IMR-90 (cell line): ENCODE results near the gene CFAP73. TPM values are rescaled to one million over a fixed set of nuclear protein-coding genes. Genes with fewer than 3 reads are reported as not detected.

Experiments
- ATAC-seq: fragments of 200-7000 bp; cut with Tn5 transposase; 2 replicates; pipeline ENCODE4 v1.9.1; 2020; ENCODE audit warnings: low read depth, mild to moderate bottlenecking, moderate library complexity
- BruUV-seq: library from RNA; stranded (reverse); fragments of 400-500 nt; replicated peaks from 2 replicates; lab custom pipeline; 2021; lab: Mats Ljungman, UMichigan
- CTCF ChIA-PET: fragments of 300-600 bp; formaldehyde crosslinking; extraction: SDS; loops from one replicate; lab custom pipeline; 2021; ENCODE audit warnings: antibody characterized with exemption; lab: Yijun Ruan, JAX
- POLR2A ChIA-PET: fragments of 300-600 bp; sonication (Branson Sonifier 250); formaldehyde crosslinking; loops from one replicate; lab custom pipeline; 2022; ENCODE audit warnings: antibody characterized with exemption; ENCODE audit not compliant: unreplicated experiment; lab: Charles Lee
- DNase-seq: peaks from one replicate; pipeline ENCODE4 v3.0.0; 2013
- H2AFZ ChIP-seq: replicated peaks from 2 replicates; pipeline ENCODE3; 2013; ENCODE audit warnings: low read length, mild to moderate bottlenecking; ENCODE audit not compliant: poor library complexity
- H2AK5ac ChIP-seq: 2 replicates; pipeline ENCODE4 v1.6.1; 2013; ENCODE audit warnings: low read depth, low read length, inconsistent platforms
- H2AK9ac ChIP-seq: replicated peaks from 2 replicates; pipeline ENCODE3; 2013; ENCODE audit warnings: mild to moderate bottlenecking, low read depth, low read length, moderate library complexity; ENCODE audit not compliant: poor library complexity
- H2BK120ac ChIP-seq: 2 replicates; pipeline ENCODE4 v1.6.1; 2013; ENCODE audit warnings: low read depth, low read length, inconsistent platforms
- H2BK15ac ChIP-seq: 3 replicates; pipeline ENCODE4 v1.6.1; 2013; ENCODE audit warnings: low read depth, low read length, inconsistent platforms
- H2BK20ac ChIP-seq: 2 replicates; pipeline ENCODE4 v1.6.1; 2013; ENCODE audit warnings: low read depth, mild to moderate bottlenecking, inconsistent platforms, low read length, moderate library complexity
- H2BK5ac ChIP-seq: 2 replicates; pipeline ENCODE4 v1.6.1; 2013; ENCODE audit warnings: mild to moderate bottlenecking, low read depth, low read length, inconsistent platforms; ENCODE audit not compliant: poor library complexity, severe bottlenecking
- H3K14ac ChIP-seq: replicated peaks from 2 replicates; pipeline ENCODE4 v1.6.1; 2013; ENCODE audit warnings: low read depth, low read length, inconsistent platforms
- H3K18ac ChIP-seq: 2 replicates; pipeline ENCODE4 v1.6.1; 2013; ENCODE audit warnings: low read depth, low read length, control low read depth
- H3K23ac ChIP-seq: 2 replicates; pipeline ENCODE4 v1.6.1; 2013; ENCODE audit warnings: low read depth, low read length, inconsistent platforms
- H3K27ac ChIP-seq: 2 replicates; pipeline ENCODE4 v1.5.1; 2013; ENCODE audit warnings: mild to moderate bottlenecking, control low read depth, low read length; ENCODE audit not compliant: insufficient read depth
- H3K27me3 ChIP-seq: 2 replicates; pipeline ENCODE4 v1.6.1; 2013; ENCODE audit warnings: low read length; ENCODE audit not compliant: control insufficient read depth, insufficient read depth
- H3K36me3 ChIP-seq: 2 replicates; pipeline ENCODE4 v1.6.1; 2013; ENCODE audit warnings: low read length, mixed read lengths; ENCODE audit not compliant: control insufficient read depth, insufficient read depth
- H3K4ac ChIP-seq: 2 replicates; pipeline ENCODE4 v1.6.1; 2013; ENCODE audit warnings: low read depth, low read length, inconsistent platforms
- H3K4me1 ChIP-seq: 2 replicates; pipeline ENCODE4 v1.6.1; 2013; ENCODE audit warnings: low read length, mixed read lengths; ENCODE audit not compliant: control insufficient read depth, insufficient read depth
- H3K4me2 ChIP-seq: 2 replicates; pipeline ENCODE4 v1.6.1; 2013; ENCODE audit warnings: low read depth, mild to moderate bottlenecking, control low read depth, low read length, moderate library complexity
- H3K4me3 ChIP-seq: 2 replicates; pipeline ENCODE4 v1.5.1; 2013; ENCODE audit warnings: low read depth, mild to moderate bottlenecking, control low read depth, low read length, moderate library complexity; ENCODE audit not compliant: insufficient read depth
- H3K56ac ChIP-seq: 2 replicates; pipeline ENCODE4 v1.6.1; 2013; ENCODE audit warnings: low read length, inconsistent platforms; ENCODE audit not compliant: insufficient read depth; ENCODE audit errors: extremely low read depth
- H3K79me1 ChIP-seq, 2 experiments: 2 replicates each; pipeline ENCODE4 v1.6.1; 2013; ENCODE audit warnings: low read length in 2 of 2, inconsistent platforms in 1 of 2, low read depth in 1 of 2
- H3K9ac ChIP-seq: 2 replicates; pipeline ENCODE4 v1.6.1; 2013; ENCODE audit warnings: low read depth, low read length, control low read depth
- H3K9me1 ChIP-seq: 2 replicates; pipeline ENCODE4 v1.6.1; 2013; ENCODE audit warnings: low read length, inconsistent platforms; ENCODE audit not compliant: insufficient read depth
- H3K9me3 ChIP-seq: 2 replicates; pipeline ENCODE4 v1.6.1; 2013; ENCODE audit warnings: low read length; ENCODE audit not compliant: control insufficient read depth, insufficient read depth
- H4K20me1 ChIP-seq: 2 replicates; pipeline ENCODE4 v1.6.1; 2013; ENCODE audit warnings: low read length, inconsistent platforms; ENCODE audit not compliant: insufficient read depth
- H4K5ac ChIP-seq: 2 replicates; pipeline ENCODE4 v1.6.1; 2013; ENCODE audit warnings: mild to moderate bottlenecking, low read depth, low read length, control low read depth
- H4K8ac ChIP-seq, 2 experiments: 2 replicates each; pipeline ENCODE4 v1.6.1; 2013; ENCODE audit warnings: low read depth in 2 of 2, low read length in 2 of 2, control low read depth in 1 of 2, inconsistent platforms in 1 of 2
- H4K91ac ChIP-seq: 2 replicates; pipeline ENCODE4 v1.6.1; 2013; ENCODE audit warnings: low read depth, low read length, inconsistent platforms; ENCODE audit not compliant: insufficient read depth
- BHLHE40 ChIP-seq: fragments of 150-350 bp; IDR thresholded peaks from 2 replicates; pipeline ENCODE4 v1.6.1; 2016; ENCODE audit warnings: mild to moderate bottlenecking, low read depth, low read length
- CEBPB ChIP-seq: IDR thresholded peaks from 2 replicates; pipeline ENCODE4 v1.6.1; 2012; ENCODE audit warnings: low read depth, low read length, improper control_type of control experiment
- FOS ChIP-seq: fragments of 150-350 bp; IDR thresholded peaks from 2 replicates; pipeline ENCODE4 v1.6.1; 2016; ENCODE audit warnings: low read depth, low read length
- MAFK ChIP-seq: IDR thresholded peaks from 2 replicates; pipeline ENCODE4 v1.6.1; 2012; ENCODE audit warnings: low read depth, low read length, improper control_type of control experiment
- MXI1 ChIP-seq: IDR thresholded peaks from 2 replicates; pipeline ENCODE4 v1.6.1; 2012; ENCODE audit warnings: low read depth, mild to moderate bottlenecking, low read length, moderate library complexity, borderline replicate concordance
- POLR2A ChIP-seq: IDR thresholded peaks from 2 replicates; pipeline ENCODE4 v1.6.1; 2012; ENCODE audit warnings: mild to moderate bottlenecking, low read depth, low read length
- RAD21 ChIP-seq: IDR thresholded peaks from 2 replicates; pipeline ENCODE4 v1.6.1; 2012; ENCODE audit warnings: low read length, improper control_type of control experiment
- RCOR1 ChIP-seq: IDR thresholded peaks from 2 replicates; pipeline ENCODE4 v1.6.1; 2012; ENCODE audit warnings: mild to moderate bottlenecking, low read length, improper control_type of control experiment; ENCODE audit not compliant: insufficient replicate concordance
- RFX5 ChIP-seq: IDR thresholded peaks from 2 replicates; pipeline ENCODE4 v1.8.0; 2012; ENCODE audit warnings: low read depth, mild to moderate bottlenecking, low read length, moderate library complexity
- SMC3 ChIP-seq: fragments of 150-350 bp; IDR thresholded peaks from 2 replicates; pipeline ENCODE4 v1.6.1; 2016; ENCODE audit warnings: low read depth, mild to moderate bottlenecking, antibody characterized with exemption, low read length, moderate library complexity
- WGBS, 2 experiments: methylation state at CpG; one replicate each; pipeline versions ENCODE4 v1.1.5 to v1.1.7; 2013; ENCODE audit warnings: missing lambda C conversion rate in 2 of 2; ENCODE audit not compliant: insufficient read length in 1 of 2; ENCODE audit errors: extremely low coverage in 2 of 2; 5-methylcytosine and 5-hydroxymethylcytosine counted together
- dilution Hi-C: fragments of 300-500 bp; cut with HindIII; formaldehyde crosslinking; loops from one replicate; pipeline ENCODE4 v1.14.3; 2018; ENCODE audit warnings: low sequenced_read_pairs; ENCODE audit not compliant: unreplicated experiment
- in situ Hi-C: fragments of 300-500 bp; cut with MboI; formaldehyde crosslinking; loops from 3 replicates; pipeline ENCODE4 v1.14.3; 2019; ENCODE audit warnings: low sequenced_read_pairs, inconsistent platforms, mixed read lengths
- intact Hi-C: fragments of 100-400 bp; cut with micrococcal nuclease; formaldehyde crosslinking; loops from 2 replicates; pipeline ENCODE4 v1.10.0; 2022
- polyA plus RNA-seq, 3 experiments: library from polyadenylated mRNA; depleted of rRNA; stranded (reverse); fragments of >200 nt; gene quantifications; 2 replicates each; pipeline ENCODE4 v1.2.3, GENCODE V29; 2012; ENCODE audit warnings: low replicate concordance in 1 of 3
- total RNA-seq: library from RNA; depleted of rRNA; stranded (reverse); fragments of >200 nt; gene quantifications from 2 replicates; pipeline ENCODE4 v1.2.3, GENCODE V29; 2012
- TF ChIP-seq, protein P1 (sequence below): fragments of 150-350 bp; IDR thresholded peaks from 2 replicates; pipeline ENCODE4 v1.6.1; 2016; ENCODE audit warnings: low read depth, mild to moderate bottlenecking, low read length, moderate library complexity, borderline replicate concordance
- TF ChIP-seq, protein P2 (sequence below): fragments of 150-350 bp; IDR thresholded peaks from 2 replicates; pipeline ENCODE4 v1.6.1; 2017; ENCODE audit warnings: mild to moderate bottlenecking, antibody characterized with exemption, low read length, low read depth
- TF ChIP-seq, protein P3 (sequence below): conservative IDR thresholded peaks from 2 replicates; pipeline ENCODE4 v1.5.1; 2012; ENCODE audit warnings: mild to moderate bottlenecking, low read depth, low read length, improper control_type of control experiment

CFAP73 gene
- total and polyA plus RNA-seq, 2 of the 4 experiments (the other 2 are of a cell fraction), result not detected

DNA sequence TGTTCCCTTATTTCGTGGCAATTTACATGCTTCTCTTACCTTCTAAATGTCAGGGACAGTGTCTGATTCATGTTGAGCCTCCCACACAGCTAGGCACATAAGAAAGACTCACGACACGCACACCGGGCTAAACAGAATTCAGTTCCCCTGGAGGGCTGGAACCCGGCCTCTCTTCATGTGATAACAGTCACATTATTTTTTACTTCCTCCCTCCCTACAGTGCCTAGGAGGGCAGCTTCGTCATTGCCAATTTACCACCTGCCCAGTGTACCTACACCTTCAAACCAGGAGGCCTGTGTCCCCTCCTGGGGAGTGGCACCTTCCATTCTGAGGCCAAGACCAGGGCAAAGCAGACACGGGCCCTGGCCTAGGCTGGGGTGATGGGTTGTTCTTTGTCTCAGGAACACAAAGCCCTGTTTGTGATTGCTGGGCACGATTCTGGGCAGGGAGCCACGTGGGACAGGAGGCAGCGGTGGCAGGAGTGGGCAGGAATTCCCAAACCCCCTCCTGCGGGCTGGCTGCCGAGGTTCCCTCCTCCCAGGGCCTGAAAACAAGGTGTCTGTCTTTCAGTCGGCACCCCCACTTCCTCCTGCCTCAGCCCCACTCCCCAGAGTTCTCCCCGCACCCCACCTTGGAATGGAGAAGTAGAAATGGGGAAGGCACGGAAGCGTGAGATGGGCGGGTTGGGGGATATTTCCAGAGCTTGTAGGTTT lies 7.2 kb upstream of the CFAP73 start:
- no peaks in the 10 kb centered on the region for H3K79me1 ChIP-seq
- H2BK20ac ChIP-seq, result no peak overlapping the region
- intact Hi-C loops, result no loop called here
- H2BK120ac ChIP-seq, result no peak overlapping the region
- in situ Hi-C loops, result no loop called here
- no peak overlapping the region for H3K18ac ChIP-seq
- H4K5ac ChIP-seq, result no peak overlapping the region
- H3K36me3 ChIP-seq, result no peaks in the 10 kb centered on the region
- no peak overlapping the region for H3K23ac ChIP-seq
- H3K9me3 ChIP-seq, result no peaks in the 10 kb centered on the region
- H2BK5ac ChIP-seq, result no peak overlapping the region
- no peak overlapping the region for H3K27ac ChIP-seq
- no peak overlapping the region for H3K4me2 ChIP-seq
- no peak overlapping the region for H2AK5ac ChIP-seq
- no peak overlapping the region for H3K4me3 ChIP-seq
- no peaks in the 10 kb centered on the region for H4K20me1 ChIP-seq
- ChIA-PET CTCF (no interaction called here), POLR2A (no interaction called here)
- 14% methylated on average over 1 of the region's 17 CpGs; no CpG with 5 or more reads in 1 of the 2 experiments for WGBS, 2 experiments
- H3K27me3 ChIP-seq, result peaks cover 8% of the 10 kb centered on the region
- dilution Hi-C loops, result no loop called here
- no peaks in the 10 kb centered on the region for H3K4me1 ChIP-seq
- H2AK9ac ChIP-seq, result peak overlapping the region; percentile 65
- no peak for TF ChIP-seq MAFK
- no peak for TF ChIP-seq RFX5
- no peak for TF ChIP-seq POLR2A
- TF ChIP-seq RAD21, result no peak
- TF ChIP-seq SMC3, result no peak
- no peak for TF ChIP-seq MXI1
- TF ChIP-seq, protein P1, sequence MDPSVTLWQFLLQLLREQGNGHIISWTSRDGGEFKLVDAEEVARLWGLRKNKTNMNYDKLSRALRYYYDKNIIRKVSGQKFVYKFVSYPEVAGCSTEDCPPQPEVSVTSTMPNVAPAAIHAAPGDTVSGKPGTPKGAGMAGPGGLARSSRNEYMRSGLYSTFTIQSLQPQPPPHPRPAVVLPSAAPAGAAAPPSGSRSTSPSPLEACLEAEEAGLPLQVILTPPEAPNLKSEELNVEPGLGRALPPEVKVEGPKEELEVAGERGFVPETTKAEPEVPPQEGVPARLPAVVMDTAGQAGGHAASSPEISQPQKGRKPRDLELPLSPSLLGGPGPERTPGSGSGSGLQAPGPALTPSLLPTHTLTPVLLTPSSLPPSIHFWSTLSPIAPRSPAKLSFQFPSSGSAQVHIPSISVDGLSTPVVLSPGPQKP, result no peak
- TF ChIP-seq RCOR1, result no peak
- TF ChIP-seq FOS, result no peak
- no peak for TF ChIP-seq BHLHE40
- TF ChIP-seq, protein P2, sequence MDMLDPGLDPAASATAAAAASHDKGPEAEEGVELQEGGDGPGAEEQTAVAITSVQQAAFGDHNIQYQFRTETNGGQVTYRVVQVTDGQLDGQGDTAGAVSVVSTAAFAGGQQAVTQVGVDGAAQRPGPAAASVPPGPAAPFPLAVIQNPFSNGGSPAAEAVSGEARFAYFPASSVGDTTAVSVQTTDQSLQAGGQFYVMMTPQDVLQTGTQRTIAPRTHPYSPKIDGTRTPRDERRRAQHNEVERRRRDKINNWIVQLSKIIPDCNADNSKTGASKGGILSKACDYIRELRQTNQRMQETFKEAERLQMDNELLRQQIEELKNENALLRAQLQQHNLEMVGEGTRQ, result no peak
- TF ChIP-seq, protein P3, sequence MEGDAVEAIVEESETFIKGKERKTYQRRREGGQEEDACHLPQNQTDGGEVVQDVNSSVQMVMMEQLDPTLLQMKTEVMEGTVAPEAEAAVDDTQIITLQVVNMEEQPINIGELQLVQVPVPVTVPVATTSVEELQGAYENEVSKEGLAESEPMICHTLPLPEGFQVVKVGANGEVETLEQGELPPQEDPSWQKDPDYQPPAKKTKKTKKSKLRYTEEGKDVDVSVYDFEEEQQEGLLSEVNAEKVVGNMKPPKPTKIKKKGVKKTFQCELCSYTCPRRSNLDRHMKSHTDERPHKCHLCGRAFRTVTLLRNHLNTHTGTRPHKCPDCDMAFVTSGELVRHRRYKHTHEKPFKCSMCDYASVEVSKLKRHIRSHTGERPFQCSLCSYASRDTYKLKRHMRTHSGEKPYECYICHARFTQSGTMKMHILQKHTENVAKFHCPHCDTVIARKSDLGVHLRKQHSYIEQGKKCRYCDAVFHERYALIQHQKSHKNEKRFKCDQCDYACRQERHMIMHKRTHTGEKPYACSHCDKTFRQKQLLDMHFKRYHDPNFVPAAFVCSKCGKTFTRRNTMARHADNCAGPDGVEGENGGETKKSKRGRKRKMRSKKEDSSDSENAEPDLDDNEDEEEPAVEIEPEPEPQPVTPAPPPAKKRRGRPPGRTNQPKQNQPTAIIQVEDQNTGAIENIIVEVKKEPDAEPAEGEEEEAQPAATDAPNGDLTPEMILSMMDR, result no peak
- no peak for TF ChIP-seq CEBPB
- no peak overlapping the region for H2AFZ ChIP-seq
- no peak overlapping the region for H3K56ac ChIP-seq
- no peak overlapping the region for H4K91ac ChIP-seq
- H3K9ac ChIP-seq, result no peak overlapping the region
- H4K8ac ChIP-seq, result no peak overlapping the region
- no peak overlapping the region for H3K4ac ChIP-seq
- H3K9me1 ChIP-seq, result no peaks in the 10 kb centered on the region
- H3K14ac ChIP-seq, result no peak overlapping the region
- H2BK15ac ChIP-seq, result no peak overlapping the region
- BruUV-seq, result no TSS peak
- ATAC-seq (no peak), DNase-seq (no peak)
